ENCODE results near the gene CACNA1A.

CACNA1A gene

DNA sequence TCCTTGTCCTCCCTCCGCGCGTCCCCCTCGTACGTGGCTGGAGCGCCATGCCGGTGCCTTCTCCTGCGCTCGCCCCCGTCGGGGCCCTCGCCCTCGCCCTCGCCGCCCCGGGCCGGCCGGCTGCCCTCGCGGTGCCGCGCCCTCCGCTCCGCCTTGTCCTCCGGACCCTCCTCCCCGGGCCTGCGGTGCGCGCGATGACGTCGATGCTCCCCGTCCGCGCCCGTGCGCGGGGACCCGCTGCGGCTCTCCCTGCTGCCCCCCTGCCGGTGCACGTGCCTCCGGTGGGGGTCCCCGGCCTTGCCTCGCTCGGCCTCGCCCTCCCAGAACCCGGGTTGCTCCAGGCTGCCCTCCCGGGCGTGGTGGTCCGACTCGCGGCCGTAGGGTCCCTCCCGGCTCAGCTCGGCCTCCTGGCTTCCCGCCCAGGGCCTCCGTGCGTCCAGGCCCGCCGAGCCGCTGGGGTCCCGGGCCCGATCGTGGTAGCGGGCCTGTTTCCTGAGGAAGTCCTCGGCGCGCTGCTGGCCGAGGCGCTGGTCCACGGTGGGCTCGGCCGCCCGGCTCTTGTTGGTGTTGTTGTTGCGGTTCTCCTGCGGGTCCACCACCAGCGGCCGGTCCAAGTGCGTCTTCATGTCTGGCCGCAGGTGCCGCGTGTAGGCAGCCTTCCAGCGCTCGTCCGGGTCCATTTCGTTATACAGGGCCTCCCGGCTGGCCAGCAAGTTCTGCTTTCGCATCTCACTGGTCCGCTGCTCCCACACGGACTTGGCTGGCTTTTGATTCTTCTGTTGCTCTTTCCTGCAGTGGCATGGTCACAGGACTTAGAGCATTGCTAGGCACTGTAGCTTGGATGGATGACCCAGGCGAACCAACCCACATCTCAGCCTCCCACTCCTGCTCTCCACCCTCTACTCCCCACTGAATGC lies 207.5 kb downstream of the CACNA1A start:
- DNase-seq (ENCODE audit: extremely low spot score) = no peak
- ChIA-PET CTCF (no interaction called here), POLR2A (no interaction called here)
- TF ChIP-seq, protein P1, sequence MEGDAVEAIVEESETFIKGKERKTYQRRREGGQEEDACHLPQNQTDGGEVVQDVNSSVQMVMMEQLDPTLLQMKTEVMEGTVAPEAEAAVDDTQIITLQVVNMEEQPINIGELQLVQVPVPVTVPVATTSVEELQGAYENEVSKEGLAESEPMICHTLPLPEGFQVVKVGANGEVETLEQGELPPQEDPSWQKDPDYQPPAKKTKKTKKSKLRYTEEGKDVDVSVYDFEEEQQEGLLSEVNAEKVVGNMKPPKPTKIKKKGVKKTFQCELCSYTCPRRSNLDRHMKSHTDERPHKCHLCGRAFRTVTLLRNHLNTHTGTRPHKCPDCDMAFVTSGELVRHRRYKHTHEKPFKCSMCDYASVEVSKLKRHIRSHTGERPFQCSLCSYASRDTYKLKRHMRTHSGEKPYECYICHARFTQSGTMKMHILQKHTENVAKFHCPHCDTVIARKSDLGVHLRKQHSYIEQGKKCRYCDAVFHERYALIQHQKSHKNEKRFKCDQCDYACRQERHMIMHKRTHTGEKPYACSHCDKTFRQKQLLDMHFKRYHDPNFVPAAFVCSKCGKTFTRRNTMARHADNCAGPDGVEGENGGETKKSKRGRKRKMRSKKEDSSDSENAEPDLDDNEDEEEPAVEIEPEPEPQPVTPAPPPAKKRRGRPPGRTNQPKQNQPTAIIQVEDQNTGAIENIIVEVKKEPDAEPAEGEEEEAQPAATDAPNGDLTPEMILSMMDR (IDR thresholded peaks at IDR 0.05; ENCODE audit: control extremely low read depth, extremely low read depth, low read depth, missing control alignments) = no peak

DNA sequence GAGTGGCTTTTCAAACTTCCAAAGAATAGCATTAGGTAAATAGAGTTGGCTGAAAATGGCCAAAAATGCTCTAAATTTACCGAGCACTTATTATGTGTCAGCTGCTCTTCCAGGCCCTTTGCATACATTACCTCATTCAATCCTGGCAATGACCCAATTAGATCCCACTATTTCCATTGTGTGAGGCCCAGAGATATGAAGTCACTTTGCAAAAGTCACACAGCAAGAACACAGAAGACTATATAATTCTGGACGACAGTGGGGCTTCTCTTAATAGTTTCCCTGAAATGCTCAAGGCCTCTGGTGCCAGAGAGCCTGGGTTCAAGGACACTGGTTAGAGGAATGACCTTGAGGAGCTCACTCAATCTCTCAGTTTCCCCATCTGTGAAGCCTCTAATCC lies 209.3 kb downstream of the CACNA1A start:
- ChIA-PET CTCF (no interaction called here), POLR2A (no interaction called here)
- DNase-seq (ENCODE audit: extremely low spot score) = no peak
- TF ChIP-seq, protein P1 (IDR thresholded peaks at IDR 0.05; ENCODE audit: control extremely low read depth, extremely low read depth, low read depth, missing control alignments) = no peak

DNA sequence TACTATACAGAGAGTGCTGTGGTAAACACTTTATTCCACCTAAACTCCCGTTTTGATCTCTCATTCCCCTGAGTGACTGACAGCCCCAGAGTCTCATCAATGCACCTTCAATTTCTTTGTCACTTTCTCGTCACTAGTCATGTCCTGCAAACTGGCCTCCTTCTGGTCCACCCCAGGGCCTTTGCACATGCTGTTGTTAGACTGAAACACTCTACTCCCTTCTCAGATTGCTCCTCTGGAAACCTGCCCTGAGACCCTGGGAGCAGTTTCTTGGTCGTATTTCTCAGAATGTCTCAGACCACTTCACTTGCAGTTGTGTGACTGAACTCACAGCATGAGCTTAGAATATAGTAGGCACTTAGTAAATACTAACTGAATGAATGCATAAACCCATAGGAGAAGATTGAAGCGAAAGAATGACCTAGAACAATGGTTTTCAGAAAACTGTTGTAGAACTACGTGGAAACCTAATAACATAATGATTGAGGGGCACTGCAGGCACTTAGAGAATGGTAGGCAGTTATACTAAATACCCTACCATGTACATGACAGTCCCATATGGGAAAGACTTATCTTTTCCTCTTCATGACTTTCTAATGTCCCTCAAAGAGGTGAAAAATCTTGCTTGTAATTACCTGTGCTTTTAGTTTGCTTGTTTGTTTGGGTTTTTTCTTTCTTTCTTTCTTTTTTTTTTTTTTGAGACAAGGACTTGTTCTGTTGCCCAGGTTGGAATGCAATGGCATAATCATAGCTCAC lies 211.3 kb downstream of the CACNA1A start:
- no peak for DNase-seq (ENCODE audit: extremely low spot score)
- ChIA-PET CTCF (interaction anchor here (1.7 kb wide), 1 partner anchor 17 kb away, joined by 4 read pairs; no protein-coding TSS in a partner anchor), POLR2A (no interaction called here)
- TF ChIP-seq, protein P1 (IDR thresholded peaks at IDR 0.05; ENCODE audit: control extremely low read depth, extremely low read depth, low read depth, missing control alignments) = no peak

DNA sequence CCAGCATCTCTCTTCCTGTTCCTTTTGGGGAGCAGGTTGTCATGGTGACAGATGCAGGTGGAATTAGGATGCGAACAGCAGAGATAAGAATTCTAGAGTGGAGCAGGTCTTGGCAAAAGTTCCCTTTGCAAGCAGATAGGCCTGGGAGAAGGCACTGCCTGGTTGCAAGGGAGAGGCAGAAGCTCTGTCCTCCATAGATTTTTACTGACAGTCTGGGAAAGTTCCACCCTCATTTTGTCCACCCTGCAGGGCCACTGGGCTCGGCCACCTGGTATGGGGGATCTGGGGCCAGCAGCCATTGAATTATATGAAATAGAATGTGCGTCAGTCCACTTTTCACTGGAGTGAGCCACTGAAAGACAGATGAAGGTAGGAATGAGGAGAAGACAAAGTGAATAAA lies 214.4 kb downstream of the CACNA1A start:
- ChIA-PET POLR2A (interaction anchor here (0.7 kb wide), 1 partner anchor 13 kb away, joined by 6 read pairs; no protein-coding TSS in a partner anchor), CTCF (interaction anchor here (2.5 kb wide), 1 partner anchor 14 kb away, joined by 9 read pairs; no protein-coding TSS in a partner anchor)
- DNase-seq (ENCODE audit: extremely low spot score) = no peak
- TF ChIP-seq, protein P1 (IDR thresholded peaks at IDR 0.05; ENCODE audit: control extremely low read depth, extremely low read depth, low read depth, missing control alignments) = no peak

DNA sequence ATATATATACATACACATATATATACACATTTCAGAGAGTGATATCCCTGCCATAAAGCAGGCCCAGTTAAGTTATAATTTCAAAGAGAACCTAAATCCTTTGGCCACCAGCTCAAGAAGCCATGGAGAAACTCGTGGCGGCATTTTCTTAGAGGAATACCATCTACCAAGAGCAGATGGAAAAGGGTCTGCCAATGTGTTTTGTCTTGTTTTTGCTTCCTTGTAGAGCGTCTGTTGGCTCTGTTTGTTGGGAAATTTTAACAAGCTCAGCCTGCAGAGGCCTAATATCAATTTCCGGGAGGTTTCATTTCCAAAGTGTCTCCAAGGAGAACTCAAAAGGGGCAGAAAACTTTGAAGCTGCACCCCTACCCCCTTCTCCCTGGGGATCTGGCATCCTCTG lies 215.5 kb downstream of the CACNA1A start:
- POLR2A ChIA-PET = no interaction called here
- CTCF ChIA-PET = interaction anchor here (2.5 kb wide), 1 partner anchor 13 kb away, joined by 9 read pairs; no protein-coding TSS in a partner anchor
- TF ChIP-seq, protein P1 (IDR thresholded peaks at IDR 0.05; ENCODE audit: control extremely low read depth, extremely low read depth, low read depth, missing control alignments) = no peak
- no peak for DNase-seq (ENCODE audit: extremely low spot score)

DNA sequence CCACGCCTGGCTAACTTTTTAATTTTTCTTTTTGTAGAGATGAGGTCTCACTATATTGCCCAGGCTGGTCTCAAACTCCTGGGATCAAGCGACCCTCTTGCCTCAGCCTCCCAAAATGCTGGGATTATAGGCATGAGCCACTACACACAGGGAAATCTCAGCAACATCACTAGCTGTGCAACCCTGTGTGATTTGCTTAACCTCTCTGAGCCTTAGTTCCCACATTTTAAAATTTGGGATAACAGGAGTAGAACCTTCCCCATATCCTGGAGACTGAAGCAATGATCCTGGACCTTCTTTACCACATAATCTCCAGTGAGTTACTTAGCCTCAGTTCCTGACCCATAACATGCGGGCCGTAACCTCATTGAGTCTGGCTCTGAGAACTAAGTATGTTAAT lies 217.0 kb downstream of the CACNA1A start:
- DNase-seq (ENCODE audit: extremely low spot score) = no peak
- TF ChIP-seq, protein P1 (IDR thresholded peaks at IDR 0.05; ENCODE audit: control extremely low read depth, extremely low read depth, low read depth, missing control alignments) = no peak
- CTCF ChIA-PET = interaction anchor here (1.4 kb wide), 1 partner anchor 300 kb away, joined by 3 read pairs; no protein-coding TSS in a partner anchor
- POLR2A ChIA-PET = no interaction called here

All from GM10248 (cell line).